Measurements from ENCODE around the gene SLCO2A1.

Gene SLCO2A1

DNA sequence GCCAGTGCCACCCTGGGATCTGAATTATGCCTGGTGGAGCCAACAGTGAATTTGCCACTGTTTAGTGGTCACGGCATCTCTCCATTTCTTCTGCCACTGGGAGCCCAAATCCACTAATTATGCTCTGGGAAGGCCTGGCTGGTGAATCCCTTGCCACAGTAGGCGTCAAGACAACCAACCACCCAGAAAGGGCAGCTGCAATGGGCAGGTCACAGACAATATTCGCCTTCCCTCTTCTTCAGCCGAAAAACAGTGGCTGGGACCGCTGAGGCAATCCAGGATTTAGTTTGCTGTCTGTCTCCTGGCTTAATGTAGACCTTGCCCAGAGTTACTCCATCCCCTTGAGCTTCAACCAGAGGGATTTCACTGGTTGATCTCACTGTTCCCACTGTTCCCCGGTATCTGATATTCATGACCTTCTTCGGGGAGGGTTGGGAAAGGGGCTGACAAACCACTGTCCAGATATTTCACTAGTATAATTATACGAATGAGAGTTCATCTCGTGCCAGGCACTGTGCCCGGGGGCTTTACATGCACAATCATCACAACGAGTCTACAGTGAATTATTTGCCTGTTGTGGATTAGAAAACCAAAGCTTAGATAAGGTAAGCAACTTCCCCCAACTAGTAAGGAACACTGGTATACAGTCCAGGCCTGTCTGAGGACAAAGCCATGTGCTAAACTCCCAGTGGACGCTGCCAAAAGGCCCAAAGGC lies 84.2 kb downstream of the SLCO2A1 start:
- no peak for DNase-seq

DNA sequence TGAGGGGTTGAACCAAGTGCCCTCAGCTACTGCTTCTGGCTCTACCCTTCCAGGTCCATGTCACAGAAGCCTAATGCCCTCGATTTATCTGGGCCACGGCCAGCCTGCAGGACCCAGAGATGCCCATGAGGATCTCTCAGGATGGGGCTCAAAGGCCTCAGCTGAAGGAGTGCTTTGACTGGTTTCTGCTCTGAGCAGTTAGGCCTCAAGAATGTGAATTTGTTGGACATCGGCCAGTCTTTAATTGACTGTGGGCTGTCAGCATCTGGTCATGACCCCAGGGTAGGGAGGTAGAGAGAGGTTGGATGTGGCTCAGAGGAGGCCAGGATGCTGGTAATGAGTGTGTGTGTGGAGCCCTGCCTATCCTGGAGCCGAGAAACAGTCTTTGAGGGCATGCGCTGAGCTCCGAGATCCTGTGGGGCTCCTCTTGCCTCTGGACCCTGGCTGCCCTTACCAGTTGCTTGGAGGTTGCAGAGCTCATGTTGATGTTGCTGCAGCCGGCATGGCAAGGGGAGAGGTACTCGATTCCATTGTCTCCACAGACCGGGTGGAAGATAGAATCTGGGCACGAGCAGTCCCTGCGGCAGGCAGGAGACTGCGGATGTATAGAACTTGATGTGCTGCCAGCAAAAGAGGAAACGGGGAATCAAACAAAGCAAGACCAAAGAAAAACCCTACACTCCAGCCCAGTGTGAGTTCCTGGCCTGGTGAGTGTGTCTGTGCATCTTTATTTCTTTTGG lies 84.9 kb downstream of the SLCO2A1 start:
- no peak for DNase-seq

DNA sequence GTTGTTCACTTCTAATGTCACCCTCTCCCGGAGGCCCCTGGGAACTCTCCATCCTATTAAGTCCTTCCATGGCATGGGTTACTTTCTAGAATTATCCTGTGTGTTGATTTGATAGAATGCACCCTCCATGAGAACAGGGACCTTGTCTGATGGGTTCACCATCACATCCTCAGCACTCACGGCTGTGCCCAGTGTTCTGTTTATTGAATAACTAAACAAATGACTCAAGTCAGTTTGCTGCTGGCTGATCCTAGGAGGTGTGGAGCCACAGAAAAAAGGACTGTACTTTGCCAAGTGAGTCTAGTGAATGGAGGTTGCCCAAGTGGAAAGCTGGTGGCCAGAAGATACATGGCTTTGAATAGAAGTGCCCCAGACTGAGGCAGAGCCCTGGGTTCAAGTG lies 85.5 kb downstream of the SLCO2A1 start:
- no peak for DNase-seq

DNA sequence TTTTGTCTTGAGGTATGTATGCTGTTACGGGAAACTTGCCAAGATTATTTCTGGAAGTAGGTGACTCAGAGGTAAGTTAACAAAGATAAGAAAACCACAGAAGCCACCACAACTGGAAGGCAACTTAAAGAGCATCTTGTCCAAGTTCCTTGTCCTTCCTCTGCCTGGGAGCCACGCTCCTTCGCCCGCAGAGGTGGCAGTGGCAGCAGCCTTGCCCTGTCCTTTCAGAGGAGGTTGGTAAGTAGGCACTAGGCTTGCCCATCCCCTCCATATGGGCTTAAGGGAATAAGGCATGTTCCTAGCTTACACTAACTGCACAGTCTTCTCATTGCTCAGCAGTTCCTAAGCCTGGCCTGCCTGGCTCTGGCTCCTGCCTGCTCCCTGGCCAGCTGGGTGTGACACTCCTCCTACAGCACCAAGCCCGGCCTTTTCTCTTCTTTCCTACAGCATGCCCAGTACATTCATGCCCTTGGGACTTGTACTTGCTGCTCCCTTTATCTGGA lies 86.0 kb downstream of the SLCO2A1 start:
- no peak for DNase-seq

DNA sequence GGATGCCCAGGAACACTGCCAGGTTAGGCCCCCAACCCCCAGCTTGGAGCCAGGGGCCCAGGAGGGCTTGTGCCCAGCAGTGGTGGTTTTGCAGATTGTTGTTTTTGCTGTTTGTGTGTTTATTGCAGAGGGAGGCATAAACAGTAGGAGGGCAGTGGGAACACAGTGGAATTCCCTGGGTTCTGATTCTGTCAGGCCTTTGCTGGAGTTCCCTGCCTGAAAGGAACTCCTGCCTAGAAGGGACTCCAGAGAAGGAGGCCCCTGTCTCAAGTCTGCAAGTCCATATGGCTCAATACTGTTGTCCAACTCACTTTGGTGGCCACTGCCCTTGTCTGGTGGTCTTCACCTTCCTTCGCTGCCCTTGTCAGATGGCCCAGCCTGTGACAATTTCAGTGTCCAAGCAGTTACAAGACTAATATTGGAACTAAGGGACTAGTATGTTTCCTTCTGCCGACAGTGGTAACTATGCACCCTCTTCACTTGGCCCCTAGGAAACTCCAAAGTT lies 86.6 kb downstream of the SLCO2A1 start:
- no peak for DNase-seq

DNA sequence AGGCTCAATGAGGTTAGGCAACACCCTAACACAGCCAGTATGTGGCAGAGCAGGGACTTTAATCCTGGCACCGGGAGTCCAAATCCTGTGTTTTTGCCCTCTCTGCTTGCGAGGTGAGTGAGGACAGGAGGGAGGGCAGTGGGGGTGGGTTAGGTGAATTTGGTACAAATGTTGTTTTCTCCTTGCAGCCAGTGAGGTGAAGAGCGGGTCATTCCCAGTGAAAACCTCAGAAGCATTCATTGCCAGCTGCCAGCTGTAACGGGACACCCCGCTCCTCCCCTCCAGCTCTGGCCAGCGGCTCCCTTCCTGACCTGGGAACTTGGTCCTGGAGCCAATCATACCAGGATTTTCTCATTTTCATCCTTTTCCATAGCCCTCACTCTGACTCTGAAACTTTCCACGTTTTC lies 88.3 kb downstream of the SLCO2A1 start:
- DNase-seq: no peak

DNA sequence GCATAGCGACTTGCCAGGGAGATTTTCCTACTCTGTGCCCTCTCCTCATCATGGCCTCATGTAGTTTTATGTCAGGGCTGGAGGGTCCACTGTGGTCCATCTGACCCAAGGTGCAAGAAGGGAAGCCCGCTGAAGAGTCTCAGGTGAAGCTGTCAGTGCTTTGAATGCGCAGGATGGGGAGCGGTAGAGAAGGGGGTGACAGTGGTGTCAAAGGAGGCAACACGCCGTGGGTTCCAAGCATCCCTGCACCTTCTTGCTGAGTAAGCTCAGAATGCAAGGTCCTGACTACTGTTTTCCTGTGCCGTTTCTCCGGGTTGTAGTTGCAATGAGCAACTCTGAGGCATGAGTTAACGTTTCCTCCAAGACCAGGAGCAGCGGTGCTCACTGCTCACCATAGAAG lies 89.2 kb downstream of the SLCO2A1 start:
- DNase-seq: no peak

DNA sequence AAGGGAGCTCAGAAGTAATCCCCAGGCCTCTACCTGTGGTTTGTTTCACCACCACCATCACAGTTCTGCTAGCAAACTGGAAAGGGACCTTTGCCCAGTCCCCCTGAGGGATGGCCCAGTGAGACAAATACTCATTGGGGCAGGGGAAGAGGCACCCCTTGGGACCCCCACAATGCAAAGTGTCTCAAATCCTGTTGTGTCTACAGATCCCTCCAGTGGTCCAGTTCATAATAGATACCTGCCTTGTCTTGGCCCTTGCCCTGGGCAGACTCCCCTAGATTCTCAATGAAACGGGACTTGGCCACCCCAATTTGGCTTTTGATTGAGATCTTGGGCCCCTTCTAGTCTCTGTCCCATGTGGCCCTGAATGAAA lies 90.3 kb downstream of the SLCO2A1 start:
- no peak for DNase-seq

DNA sequence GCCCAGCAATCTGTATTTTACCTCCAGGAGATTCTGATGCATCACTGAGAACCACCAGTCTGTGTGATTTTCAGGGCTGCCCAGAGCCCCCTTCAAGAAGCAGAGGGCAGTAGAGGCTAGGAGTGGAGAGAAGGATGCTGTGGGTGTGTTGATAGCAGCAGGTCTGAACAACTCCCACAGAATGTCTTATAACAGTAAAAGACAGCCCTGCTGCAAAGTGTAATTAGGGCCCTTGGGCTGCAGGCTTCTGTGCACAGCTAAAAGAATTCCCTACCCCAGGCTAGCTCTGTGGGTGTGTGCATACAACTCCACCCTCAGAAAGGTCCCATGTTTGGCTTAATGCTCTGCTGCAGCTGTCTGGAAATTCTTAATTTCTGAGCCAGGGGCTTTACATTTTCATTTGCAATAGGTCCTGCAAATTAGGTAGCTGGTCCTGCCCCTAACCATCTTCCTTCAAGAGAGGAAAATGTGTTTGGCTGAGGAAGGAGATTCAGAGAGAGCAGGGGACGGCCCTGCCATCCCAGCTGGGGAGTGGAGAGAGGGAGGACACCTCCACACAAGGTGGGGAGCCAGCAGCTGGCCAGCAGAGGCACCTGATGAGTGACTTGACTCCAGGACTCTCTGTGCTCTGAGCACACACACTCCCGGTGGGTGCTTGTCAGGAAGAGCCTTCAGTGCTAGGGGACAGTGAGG lies 90.8 kb downstream of the SLCO2A1 start:
- peak; percentile 46 for DNase-seq

DNA sequence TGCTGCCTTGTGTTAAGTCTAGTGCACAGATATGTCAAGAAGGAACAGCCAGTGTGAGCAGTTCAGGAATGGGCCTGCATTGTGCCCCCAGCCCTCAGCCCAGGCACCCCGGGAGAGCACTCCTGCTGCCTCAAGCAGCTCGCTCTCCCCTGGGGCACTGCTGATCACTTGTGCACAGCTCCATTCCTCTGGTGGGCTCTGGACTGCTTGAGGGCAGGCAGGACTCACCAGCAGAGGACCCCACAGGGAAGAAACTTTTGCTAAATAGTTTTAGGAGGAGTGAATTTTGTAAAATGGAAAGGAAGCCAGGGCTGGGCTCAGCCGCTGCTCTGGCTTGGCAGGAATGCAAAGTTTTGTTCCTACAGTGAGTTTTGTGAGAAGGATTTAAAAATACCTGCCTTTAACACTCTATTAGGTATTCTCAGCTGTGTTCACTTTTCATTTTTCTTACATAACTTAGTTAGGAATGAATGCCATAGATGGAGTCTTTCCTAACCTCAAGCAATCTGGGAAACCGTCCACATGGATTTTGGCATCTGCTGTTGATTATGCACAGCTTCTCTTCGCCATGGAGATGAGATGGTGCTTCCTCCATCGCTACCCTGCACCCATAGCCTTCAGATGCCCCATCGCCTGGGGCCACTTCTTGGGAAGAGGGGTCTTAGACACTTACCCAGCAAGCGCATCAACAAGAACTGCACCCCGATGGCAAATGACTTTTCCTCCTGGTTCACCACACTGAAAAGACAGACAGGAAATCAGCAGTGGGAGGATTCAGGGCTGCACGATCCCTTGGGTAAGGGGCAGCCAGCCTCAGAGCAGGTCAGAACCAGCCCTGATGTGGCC lies 91.7 kb downstream of the SLCO2A1 start:
- peak; percentile 45 for DNase-seq

DNA sequence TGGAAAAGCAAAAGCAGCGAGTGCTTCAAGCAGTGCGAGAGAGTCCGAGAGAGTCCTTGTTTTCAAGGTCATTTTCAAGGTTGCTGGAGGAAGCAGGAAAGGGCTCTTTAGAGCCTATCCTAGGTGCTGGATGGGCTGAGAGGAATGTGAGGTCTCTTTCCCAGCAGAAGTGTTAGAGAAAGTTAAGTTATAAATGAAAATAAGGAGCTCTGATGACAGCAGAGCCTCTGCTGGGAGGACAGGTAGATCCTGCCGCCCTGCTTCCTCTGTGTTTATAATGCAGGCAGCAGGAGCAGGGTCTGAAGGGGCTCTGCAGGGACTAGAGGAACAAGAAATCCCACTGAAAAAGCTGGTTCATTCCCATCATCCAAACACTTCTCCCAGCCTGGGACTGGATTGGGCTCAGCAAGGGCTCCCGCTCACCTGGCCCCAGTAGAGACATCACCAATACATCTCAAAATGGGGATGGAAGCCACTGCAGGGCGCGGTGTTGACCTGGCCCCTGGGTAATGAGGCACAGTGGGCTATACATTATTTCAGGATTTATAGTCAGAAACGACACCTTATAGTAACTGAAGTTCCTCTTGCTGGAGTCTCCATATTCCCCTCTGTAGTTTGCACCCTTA lies 92.6 kb downstream of the SLCO2A1 start:
- DNase-seq: peak; percentile 37

DNA sequence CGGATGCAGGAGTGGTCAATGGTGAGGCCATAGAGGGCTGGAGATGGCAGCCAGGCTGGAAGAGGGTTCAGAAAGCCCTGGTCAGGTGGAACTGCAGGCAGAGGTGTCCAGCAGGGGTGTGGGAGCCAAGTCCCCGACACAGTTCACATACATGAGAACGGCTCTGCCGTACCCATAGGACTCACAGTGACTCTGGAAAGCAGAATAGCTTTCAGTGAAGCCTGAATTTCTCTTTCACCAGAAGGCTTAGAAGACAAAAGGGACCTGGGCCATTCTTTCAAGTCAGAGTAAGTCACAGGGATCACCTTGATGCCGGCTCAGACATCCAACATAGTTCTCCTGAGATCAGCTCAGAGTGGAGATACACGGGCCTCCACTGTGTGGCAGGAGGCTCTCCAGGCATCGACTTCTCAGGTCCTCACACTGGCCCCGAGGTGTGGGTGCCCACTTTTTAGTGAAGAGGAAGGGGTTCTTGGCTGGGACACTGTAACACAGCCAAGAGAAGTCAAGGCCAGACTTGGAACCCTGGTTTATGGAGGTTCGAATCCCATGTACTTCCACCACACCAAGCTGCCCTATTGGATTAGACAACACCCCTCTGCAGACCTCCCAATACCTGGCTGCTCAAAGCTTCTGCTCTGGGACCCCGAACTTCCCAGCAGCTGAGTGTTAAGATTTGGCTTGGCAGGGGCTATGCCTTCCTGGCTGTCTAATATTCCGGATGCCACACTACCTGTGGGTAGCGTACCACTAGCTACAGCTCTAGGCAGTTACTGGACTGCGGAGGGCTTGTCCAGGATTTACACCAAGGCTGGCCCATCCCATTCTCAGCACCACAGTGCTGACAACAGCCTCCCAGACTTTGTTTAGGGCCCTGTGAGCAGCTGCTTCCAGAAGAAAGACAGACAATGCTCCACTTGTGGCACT lies 93.6 kb downstream of the SLCO2A1 start:
- peak; percentile 43 for DNase-seq

DNA sequence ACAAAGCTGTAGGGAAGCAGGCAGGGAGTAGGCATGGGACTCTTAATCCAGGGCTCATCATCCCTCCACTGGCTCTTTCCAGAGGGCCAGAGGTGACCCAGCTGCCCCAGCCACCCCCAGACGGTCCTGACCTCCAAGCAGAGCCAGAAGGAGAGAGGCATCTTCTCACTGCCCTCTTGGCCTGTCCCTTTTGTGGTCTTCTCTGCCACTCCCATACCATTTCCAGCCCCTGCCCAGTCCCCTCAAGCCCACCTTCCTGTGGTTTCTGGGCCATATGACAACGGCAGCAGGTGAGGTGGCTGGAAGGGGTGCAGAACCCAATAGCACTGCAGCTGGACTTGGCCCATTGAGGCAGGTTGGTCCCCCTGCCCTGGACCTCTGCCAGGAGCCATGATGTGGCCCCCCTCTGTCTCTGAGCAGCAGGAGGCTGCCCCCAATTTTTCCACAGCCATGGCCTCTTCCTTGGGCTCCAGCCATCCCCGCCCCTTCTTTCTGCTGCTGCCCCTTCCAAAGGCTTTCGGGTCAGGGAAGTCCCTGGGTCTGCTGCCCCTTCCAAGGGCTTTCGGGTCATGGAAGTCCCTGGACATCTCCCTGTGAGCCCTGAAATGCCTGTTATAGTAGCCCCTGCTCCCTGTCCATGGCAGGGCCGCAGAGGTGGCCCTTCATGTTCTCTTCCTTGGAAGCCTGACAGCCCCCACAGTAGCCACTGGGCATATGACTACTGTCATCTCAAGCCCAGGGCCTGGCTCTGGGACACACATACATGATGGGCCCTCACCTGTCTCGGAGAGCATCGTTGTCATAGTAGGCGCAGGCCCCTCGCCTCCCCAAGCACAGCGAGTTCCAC lies 94.5 kb downstream of the SLCO2A1 start:
- DNase-seq: peak; percentile 45

DNA sequence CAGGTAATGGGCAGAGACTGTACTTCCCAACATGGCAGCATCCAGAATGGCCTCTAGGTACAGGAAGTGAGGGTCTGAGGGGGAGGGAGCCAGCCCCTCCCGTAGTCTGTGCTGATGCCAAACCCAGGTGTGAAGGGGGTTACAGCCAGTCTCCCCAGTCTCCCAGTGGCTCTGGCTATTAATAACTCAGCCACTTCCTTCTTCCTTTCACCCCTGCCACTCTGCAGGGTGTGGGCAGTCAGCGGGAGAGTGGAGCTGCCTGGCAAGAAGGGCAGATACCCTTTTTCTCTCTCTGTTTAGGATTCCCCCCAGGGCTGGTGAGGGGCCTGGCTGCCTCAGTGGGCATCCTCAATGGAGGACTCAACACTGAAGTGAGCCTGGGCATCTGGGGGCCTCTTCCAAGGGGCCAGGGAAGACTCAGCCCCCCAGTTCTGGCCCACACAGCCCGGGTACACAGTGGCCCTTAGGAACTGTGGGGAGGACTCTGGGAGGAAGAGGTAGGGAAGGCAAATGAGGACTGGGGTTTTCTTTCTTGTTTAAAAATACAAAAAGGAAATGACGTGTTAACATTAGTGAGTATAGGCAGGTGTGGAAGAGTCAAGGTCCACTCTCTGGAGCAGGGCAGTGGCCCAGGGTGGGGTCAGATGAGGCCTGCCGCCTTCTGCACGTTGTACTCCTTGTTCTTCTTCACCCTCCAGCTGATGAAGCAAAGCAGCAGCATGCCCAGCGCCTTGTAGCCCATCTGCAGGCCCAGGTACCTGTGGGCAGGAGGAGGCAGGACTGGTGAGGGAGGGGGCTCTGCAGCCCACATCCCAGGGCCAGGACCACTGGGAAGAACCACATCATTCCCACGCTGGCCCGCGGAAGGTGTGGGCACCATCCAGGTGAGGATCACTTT lies 95.4 kb downstream of the SLCO2A1 start:
- peak; percentile 26 for DNase-seq

DNA sequence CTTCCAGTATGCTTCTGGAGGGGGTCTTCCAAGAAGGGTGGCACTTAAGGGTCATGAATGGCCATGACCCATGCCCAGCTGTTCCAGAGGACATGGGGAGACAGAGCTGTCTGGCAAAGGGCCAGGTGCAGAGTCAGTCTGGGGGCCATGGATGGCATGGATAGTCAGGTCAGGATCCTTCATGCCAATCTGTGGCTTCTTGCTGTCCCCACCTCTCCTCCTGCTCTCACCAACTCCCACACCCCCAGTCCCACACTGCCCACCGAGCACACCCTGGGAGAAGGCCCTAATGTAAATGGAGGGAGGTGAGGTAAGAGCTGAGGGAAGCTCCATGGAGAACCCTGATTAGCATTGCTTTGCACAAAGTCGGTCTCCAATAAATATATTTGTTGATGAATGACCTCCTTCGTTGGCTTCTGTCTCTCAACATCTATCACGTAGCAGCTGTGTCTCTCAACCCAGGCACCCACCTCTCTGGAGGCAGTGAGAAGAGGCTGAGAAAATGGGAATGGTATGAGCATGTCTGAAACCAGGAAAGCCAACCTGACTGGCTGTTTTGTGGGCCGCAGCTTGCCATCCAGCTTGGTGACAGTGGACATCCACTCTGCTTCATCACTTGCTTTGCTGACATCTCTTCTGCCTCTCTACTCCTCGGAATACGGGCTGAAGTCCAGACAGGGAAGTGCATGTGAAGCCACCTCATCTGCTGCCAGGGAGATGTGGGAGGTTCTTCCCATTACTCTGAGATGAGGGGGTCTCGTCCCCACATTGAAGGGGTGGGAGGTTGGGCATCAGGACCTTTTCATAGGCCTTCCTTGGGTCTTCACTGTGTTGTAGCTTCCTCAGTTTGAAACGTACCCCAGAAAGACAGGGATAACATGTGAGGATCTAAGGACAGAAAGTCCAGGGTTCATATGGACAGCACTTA lies 96.4 kb downstream of the SLCO2A1 start:
- DNase-seq: peak; percentile 43

DNA sequence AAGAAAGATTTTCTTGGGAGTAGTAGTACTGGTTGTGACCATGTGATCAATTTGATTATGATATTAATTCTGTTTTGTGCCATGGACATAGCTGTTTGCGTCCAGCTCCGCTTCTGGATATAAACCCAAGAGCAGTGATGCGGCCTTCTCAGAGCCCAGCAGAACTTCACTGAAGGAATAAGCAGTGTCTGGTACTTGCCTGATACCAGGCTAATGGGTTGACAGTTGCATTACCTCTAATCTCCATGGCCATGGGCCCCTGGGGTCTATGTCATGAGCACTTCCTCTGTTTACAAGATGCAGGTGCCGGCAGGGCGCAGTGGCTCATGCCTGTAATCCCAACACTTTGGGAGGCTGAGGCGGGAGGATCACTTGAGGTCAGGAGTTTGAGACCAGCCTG lies 97.7 kb downstream of the SLCO2A1 start:
- peak; percentile 41 for DNase-seq

DNA sequence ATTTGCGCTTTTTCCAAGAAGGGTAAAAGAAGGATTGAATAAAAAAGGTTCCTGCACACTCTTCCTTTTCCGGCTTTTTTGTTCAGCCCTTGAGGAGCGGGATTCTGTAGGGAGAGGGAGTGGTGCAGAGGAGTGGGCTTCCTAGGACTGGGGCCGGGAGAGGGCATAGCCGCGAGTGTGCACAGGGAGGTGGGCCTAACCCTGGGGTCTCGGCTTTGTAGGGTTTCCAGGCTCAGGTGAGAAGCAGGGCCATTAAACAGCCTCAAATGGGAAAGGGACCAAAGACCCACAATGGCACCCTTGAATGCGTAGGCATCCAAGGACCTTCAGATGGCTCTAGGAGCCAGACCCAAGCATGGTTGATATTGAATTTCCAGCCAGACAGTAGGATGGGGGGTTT lies 98.6 kb downstream of the SLCO2A1 start:
- no peak for DNase-seq

Measured in activated CD8-positive, alpha-beta memory T cell treated with anti-CD3 and anti-CD28 coated beads for 24 hours (primary cell).